ENCODE measurements around the gene HDAC7.

Gene HDAC7

DNA sequence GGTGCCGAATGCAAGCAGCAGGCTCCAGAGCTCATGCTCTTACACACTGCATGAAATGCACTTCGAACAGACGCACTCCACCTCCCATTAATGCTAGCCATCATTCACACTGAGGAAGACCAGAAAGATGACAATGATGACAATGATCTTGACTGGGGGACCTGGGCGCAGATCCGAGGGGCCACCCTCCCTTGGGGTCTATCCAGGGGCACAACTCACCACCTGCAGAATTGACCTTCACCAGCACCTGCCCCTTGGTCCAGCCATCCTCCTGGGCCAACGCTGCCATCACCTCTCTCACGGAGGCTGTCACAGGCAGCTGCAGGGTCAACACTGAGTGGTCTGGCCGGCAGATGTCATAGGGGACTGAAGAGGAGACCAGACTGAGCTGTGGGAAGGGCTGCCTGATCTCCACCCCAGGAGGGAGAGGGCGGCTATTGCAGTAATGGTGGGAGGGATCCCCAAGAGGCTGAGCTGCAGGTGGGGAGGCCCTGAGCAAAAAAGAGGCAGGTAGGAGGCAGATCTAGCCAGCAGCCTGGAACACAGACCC lies 76.3 kb downstream of the HDAC7 start:
- no peak for DNase-seq

DNA sequence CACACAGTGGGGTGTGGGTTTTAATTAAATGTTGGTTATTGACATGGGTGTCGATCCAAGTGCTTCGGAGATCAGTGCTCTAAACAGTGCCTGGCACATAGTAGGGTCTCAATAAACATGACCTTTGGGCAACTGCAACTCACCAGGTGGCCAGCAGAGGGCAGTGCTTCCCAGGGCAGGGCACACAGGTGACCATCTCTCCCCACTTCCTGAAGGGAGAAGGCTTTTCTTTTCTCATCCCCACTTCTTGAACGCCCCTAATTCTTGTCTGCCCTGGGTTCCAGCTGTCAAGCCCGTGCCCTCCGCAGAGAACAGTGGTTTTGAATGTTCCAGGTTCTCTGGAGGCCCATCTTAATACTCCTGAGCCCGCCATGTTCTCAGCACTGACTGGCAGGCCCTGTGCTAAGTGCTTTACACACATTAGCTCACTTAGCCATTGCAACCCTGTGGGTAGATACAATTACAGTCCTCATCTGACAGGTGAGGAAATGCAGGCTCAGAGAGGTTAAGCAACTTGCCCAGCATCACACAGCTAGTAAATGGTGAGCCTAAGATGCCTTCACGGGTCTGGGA lies 77.4 kb downstream of the HDAC7 start:
- DNase-seq, result peak; percentile 92

DNA sequence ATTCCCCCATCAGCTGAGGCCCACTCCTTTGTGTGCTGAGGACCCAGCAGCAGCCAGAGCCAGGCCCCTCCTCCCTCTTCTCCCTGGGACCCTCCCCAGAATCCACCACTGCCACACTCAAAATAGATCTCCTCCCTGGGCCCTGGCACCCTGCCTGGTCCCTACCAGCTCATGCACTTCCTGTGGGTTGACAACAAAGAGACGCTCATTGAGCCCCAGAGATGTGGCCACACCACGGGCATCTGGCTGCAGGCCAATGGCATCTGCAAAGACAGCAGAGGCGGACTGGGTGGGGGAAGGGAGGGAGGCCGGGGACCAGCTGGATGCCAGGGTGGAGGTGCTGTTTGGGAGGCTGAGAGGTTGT lies 78.4 kb downstream of the HDAC7 start:
- peak; percentile 86 for DNase-seq

DNA sequence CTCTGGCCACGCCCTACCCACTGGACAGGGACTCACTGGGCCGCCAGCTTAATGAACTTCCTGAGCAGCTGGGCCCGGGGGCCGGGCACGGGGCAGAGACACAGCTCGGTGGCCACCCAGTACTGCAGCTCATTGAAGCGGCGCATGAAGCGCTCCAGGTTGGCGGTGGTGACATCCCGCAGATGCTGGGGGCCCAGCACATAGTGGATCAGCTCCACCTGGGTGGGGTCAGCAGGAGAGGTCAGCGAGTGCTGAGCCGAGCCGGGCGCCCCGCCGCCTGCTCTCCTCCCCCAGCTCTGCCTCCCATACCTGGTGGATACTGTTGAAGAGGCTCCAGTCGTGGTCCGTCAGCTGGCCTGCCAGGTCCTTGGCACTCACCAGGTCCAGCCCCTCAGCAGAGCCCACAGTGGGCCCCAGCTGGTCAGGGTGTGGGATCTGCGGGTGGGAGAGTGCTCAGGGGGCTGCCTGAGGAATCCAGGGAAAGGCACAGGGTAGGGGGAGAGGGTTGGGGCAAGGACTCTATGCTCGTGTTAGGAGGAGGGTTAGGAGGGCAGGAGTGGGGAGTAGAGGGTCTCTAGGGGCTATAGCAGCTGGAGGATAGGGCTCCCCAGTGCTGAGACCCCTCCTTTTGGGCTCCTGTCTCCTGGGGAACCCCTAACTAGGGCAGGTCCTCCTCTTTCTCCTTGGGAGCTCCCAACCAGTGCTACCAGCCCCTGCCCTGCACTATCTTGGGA lies 78.9 kb downstream of the HDAC7 start:
- DNase-seq, result no peak

DNA sequence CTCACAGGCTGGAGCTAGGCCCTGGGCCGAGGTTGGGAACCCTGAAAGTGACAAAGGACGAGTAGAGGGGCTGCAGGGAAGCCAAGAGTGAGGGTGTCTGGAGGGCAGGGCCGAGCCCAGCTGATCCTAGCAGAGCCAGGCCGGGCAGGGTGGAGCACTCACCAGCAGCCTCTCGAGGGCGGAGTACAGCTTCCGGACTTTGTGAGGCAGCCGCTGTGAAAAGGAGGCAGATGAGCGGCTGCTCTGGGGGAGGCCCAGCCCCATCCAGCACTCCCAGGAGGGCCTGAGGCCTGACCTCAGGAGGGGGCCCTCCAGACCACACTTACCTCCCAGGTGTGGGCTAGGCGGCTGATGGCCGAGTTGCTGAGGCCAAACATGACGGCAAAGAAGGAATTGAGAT lies 79.7 kb downstream of the HDAC7 start:
- no peak for DNase-seq

DNA sequence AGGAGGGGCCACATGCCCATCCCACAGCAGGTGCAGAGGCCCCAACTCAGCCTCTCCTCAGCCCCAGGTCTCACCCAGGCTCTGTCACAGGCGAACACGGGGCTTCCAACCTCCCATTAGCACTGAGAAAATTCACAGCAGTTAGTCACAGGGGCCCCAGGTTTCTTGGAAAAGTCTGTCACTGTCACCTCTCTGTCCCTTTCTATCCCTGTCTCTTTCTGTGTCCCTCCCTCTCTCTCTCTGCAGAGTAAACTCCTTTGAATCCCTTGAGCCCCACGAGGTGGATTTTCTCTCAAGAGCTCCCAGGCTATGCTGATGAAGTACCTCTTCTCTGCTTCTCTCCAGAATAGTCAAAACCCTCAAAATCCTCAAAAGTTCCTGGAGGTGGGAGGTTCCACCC lies 80.4 kb downstream of the HDAC7 start:
- no peak for DNase-seq

DNA sequence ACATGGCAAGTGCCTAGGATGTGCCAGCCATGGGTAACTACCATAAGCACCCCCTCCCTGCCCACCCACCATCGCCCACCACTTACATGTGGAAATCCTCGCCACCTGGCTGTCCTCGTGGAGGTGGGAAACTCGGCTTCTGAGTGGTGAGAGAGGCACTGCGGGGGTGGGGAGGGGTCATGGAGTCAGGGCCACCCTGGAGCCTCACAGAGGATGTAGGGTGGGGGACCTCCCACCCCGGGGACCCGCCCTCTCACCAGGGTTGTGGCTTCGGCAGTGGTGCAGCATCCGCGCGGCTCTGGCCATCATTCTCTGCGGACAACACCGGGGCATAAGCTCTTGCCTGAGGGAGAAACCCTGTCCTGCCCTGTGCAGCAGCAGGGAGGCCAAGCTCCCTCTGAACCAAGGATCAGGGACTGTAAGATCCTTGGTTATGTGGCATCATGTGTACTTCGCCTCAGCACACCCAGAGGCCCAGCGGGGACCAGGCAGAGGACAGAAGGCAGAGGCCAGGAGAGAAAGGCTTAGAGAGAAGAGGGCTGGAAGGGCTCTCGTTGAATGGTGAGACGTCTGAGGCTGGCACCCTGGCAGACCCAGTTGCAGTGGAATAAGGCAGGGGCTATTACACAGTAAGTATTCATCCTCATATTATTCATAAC lies 81.6 kb downstream of the HDAC7 start:
- no peak for DNase-seq

DNA sequence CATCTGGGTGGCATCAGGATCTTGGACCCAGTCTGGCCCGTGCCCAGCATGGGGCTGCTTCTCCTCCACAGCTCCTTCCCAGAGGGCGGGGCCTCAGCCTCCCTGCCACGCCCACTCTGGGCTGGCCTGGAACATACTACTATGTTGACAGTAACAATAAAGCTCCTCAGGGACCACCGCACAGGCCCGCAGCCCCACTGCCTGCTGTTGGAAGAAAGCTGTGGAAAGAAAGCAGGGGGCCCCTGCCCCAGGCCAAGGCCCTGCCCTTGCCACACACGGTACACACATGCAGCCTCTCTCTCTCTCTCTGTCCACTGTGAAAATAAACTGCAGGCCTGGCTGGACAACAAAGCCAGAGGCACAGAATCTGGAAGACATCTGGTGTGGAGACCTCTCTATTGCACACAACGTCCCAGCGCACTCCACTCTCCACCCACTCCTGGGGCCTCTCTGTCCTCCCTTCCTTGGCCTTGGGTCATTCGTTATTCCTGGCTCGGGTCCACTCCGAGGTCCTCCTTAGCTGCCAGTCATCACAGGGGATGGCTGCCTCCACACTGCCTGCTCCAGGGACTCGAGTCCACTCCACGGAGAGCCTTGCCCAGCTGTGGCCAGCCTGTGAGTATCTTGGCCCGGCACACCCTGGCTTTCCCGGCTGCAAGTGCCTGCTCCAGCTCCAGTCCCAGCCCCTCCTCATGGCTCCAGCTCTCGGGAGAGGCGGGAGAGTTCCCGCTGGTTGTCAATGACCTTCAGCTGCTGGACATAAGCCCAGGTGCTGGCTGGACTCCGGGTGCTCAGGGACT lies 82.6 kb downstream of the HDAC7 start:
- no peak for DNase-seq

DNA sequence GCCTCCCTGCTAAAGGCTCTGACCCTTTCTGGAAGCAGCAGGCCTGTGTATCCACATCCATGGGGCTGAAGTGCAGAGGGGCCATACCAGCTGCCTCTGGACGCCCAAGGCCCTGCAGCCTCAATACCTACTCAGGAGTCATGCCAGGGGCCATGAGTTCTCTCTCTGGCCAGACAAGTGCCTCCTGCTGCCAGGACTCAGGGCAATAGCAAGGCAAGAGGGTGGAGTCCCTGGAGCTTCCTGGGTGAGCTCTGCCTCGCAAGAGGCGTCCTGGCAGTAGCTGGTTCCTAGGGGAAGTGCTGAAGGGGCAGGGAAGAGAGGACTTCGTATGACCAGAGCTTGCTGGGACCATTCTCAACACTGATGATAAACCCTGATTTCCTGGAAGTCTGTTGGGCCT lies 83.5 kb downstream of the HDAC7 start:
- no peak for DNase-seq

DNA sequence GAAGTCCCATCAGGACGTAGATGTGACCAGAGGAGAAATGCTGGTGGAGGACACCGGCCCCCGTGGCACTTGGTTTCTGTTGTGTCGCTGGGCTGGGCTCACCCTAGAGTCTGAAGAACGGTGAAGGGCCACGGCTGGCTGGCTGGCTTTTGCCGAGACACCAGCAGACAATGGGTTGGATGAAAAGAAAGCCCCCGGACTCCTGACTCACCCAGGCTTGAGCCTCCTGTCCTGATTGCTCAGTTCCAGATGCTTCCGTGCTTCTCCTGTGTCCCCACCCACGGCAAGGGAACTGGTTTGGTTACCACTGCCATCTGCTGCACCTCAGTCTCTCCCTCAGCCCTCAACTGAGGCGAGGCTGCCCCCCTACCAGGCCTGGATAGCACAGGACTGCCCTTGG lies 84.1 kb downstream of the HDAC7 start:
- DNase-seq, result no peak

DNA sequence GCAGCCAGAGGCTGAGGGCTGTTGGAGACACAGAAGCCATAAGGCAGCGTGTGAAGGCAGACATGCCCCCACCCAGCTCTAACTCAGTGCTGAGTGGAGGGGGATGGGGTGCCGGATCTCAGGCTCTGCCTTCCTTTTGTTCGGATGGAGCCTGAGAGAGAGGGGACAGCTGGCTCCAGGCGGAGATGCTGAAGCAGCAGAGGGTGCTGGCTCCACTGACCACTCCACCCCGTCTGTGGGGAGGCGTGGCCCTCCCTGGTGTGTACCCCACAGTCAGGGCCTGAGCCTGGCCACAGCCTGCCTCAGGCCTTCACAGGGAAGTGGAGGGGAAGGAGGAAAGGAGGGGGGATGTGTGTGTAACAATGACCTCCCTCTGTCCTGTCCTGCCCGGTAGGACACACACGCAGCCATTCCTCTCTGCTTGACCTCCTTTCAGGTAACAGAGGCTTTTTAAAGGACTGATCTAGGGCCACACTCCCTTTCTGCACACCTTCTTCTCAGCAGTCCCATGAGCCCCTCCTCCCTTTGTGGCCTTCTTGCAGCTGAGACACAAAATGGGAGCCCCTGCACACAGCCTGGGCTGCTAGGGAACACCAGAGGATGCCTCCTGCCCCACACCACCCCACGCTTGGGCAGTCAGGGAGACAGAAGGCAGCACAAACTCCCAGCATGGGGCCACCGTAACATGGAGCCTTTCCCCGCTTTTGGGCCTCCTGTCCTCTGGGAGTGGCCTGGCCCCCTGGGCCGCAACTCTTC lies 84.8 kb downstream of the HDAC7 start:
- no peak for DNase-seq

DNA sequence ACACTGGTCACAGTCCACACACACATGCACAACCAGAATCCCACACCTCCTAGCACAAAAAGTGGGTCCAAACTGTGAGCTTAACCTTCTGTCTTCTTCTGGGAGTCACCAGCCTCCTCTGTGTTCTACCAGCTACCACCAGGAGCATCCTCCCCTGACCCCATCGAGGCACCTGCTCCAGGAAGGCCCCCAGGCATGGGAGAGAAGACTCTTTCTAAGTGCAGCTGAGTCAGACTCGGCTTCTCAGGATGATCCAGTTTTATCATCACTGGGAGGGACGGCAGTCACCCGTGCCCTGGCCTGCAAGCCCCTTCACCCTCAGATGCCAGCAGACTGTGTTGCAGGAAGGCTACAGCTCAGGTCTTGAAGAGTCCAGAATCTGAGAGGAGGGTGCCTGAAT lies 86.6 kb downstream of the HDAC7 start:
- no peak for DNase-seq

All from activated effector memory CD4-positive, alpha-beta T cell treated with anti-CD3 and anti-CD28 coated beads, Interleukin-2, amount 50 U/mL, for 16 hours (primary cell).